Stimulated activated naive CD4-positive, alpha-beta T cell treated with Interleukin-2 at 50 U/mL for 16 hours (primary cell): ENCODE measurements around the gene HS3ST2.
"Not testable (repeated sequence)": the region's sequence is repeated elsewhere in the genome, so short reads cannot be mapped to it uniquely, and the experiment has no call there.

Experiments used
- DNase-seq: peaks from one replicate; lab custom pipeline; 2025; lab: John Stamatoyannopoulos, UW

The HS3ST2 gene

DNA sequence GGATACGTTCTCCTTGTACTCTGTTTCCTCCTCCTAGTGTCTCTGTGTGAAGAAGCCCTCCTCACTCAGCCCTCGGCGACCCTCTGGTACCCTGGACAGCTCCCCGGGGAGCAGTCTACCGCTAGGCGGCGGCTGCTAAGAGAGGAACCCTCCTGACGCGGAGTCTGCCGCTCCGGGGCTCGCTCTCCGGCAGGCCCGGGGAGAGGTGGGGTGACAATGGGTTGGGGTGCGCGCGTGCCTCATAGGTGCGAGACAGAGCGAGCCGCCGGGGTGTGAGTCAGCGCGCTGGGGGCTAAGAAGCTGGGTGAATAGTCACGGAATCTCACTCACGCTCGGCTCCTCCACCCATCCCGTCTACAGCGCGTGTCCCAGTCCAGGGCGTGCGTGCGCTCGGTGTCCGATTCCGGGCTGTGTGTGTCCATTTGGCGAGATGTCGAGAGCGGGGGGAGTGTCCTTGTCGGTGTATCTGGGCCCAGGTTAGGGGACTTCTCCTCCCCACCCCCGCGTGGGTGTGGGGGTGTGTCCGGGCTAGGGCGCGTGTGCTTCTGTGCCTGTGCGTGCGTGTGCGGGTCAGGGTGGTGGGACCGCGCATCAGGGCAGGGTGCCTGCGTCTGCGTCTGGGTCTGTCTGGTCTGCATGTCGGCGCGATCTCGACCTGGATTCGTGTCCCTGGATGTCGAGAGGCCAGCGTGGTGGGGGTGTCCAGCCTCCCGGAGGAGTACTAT is 577 bp upstream of the HS3ST2 start:
- DNase-seq, result no peak

DNA sequence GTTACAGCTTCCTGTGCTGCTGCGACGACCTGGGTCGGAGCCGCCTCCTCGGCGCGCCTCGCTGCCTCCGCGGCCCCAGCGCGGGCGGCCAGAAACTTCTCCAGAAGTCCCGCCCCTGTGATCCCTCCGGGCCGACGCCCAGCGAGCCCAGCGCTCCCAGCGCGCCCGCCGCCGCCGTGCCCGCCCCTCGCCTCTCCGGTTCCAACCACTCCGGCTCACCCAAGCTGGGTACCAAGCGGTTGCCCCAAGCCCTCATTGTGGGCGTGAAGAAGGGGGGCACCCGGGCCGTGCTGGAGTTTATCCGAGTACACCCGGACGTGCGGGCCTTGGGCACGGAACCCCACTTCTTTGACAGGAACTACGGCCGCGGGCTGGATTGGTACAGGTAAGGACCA is 746 bp downstream of the HS3ST2 start:
- DNase-seq, result no peak

DNA sequence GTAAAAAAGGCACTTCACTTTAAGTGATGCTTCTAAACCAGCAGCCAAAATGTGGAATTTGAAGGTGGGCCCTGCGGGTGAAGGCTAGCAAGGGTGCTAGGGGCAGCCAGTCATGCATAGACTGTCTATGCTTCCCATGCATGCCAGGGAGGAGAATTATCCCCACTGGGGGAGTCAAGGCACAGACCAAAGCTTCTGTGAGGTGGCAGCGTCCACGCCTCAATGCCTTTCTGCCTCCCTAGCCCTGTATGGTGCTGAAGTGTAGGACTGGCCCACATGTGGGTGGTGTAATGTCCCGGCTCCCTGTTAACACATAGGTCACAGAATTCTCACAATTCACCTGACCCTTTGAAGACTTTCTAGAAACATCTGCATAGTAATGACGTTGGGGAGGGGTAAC is 1.9 kb downstream of the HS3ST2 start:
- DNase-seq, result no peak

DNA sequence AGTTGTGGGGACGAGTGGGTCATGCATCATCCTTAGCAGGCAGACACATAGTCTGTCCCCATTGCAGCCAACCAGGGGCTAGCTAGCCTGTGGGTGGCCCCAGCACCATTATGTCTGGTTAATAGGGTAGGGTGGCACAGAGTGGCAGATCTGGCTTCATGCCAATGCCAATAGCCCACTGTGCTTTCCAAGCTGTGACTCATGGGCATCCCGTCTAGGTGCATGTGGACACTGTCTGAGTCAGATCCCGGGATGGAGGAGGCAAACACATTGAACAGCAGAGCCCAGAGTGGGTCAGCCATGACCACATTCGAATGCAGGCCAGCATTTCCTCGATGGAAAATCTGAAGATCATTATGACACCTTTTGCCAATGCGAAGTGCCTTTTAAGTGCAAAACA is 2.5 kb downstream of the HS3ST2 start:
- DNase-seq, result no peak

DNA sequence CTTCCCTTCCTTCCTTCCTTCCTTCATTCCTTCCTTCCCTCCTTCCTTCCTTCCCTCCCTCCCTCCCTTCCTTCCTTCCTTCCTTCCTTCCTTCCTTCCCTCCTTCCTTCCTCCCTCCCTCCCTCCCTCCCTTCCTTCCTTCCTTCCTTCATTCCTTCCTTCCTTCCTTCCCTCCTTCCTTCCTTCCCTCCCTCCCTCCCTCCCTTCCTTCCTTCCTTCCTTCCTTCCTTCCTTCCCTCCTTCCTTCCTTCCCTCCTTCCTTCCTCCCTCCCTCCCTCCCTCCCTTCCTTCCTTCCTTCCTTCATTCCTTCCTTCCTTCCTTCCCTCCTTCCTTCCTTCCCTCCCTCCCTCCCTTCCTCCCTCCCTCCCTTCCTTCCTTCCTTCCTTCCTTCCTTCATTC is 4.8 kb downstream of the HS3ST2 start:
- not testable (repeated sequence) for DNase-seq

DNA sequence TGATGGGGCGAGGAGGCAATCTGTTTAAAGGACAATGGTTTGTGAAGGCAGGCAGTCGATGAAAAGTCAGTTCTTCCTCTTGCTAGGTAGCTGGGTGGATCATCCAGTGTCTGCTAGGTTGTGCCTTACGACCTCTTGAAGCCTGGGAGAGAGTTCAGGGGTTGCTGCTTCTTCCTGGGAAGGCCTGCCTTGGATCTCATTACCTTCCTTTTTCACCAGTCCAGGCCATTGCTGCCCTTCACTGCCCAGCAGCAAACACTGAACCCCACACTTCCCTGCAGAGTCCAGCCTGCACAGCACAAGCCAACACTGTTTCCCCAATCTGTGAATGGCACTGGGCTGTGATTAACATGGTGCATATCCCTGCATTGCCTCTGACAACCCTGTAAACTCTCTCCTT is 24.7 kb downstream of the HS3ST2 start:
- DNase-seq, result no peak

DNA sequence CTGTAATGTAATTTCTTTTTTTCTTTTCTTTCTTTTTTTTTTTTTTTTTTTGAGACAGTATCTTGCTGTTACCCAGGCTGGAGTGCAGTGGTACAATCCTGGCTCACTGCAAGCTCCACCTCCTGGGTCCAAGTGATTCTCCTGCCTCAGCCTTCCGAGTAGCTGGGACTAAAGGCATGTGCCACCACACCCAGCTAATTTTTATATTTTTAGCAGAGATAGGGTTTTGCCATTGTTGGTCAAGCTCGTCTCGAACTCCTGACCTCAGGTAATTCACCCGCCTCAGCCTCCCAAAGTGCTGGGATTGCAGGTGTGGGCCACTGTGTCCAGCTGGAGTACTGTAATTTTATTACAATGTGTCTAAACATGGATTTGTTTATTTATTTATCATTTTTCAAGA is 28.1 kb downstream of the HS3ST2 start:
- not testable (repeated sequence) for DNase-seq

DNA sequence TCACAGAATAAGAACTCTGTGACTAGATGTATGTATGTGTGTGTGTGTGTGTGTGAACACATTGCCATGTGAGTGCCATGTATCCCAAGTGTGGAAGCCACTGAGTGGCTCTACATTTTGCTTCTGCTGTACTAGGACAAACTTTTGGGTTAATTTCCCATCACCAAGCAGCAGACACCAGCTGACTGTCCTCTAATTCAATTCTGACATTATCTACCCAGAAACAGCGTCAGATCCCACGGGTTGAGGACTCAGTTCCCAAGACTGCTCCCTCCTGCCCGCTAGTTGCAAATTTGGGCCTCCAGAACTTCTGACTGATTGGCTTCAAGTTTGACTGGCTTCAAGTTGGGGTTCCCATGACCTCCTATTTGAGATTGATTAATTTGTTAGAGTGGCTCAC is 29.2 kb downstream of the HS3ST2 start:
- no peak for DNase-seq

DNA sequence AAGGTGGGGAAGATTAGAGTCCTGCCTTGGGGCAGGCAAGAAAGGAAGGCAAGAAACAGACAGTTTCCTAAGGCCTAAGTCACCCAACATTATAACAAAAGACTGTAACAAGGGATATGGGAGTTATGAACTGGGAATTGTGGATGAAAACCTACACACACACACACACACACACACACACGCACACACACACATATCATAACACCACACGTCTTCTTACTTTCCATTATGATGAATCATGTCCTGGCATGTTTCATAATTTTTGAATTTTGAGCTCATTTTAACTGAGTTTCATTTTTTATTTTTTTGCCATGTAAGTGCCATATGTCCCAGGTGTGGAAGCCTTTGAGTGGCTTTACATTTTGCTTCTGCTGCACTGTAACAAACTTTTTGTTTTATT is 29.9 kb downstream of the HS3ST2 start:
- no peak for DNase-seq

DNA sequence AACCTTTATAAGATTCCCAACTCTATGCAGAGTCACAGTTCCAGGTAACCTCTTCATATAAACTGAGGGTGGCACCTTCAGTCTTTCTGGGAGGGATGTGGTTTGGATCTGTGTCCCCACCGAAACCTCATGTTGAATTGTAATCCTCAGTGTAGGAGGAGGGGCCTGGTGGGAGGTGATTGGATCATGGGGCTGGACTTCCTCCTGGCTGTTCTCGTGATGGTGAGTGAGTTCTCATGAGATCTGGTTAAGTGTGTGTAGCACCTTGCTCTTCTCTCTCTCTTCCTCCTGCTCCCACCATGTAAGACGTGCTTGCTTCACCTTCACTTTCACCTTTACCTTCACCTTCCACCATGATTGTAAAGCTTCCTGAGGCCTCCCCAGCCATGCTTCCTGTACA is 30.5 kb downstream of the HS3ST2 start:
- DNase-seq, result no peak

DNA sequence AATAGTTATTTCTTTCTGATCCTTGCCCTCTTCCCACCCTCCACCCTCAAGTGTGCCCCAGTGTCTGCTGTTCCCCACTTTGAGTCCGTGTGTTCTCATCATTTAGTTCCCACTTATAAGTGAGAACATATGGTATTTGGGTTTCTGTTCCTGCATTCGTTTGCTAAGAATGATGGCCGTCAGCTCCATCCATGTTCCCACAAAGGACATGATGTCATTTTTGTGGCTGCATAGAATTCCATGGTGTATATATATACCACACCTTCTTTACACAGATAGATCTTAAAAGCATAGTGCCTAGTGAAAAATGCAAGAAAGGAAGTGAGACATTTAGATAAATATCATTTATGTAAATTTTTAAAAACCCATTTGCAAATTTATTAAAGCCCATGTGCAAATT is 33.1 kb downstream of the HS3ST2 start:
- no peak for DNase-seq

DNA sequence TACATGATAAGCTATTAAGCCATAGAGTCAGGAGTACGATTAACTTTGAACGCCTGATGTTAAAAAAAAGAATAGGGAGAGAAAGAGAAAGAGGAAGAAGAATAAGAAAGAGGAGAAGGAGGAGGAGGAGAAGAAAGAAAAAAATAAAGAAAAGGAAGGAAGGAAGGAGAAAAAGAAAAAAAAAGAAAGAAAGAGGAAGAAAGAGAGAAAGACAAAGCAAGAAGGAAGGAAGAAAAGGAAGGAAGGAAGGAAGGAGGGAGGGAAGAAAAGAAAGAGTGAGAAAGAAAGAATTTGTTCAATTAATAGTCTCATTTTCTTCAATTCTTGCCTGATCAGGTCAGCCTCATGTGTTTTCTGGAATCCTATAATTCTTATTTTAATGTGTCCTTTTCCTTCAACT is 33.7 kb downstream of the HS3ST2 start:
- DNase-seq, result no peak

DNA sequence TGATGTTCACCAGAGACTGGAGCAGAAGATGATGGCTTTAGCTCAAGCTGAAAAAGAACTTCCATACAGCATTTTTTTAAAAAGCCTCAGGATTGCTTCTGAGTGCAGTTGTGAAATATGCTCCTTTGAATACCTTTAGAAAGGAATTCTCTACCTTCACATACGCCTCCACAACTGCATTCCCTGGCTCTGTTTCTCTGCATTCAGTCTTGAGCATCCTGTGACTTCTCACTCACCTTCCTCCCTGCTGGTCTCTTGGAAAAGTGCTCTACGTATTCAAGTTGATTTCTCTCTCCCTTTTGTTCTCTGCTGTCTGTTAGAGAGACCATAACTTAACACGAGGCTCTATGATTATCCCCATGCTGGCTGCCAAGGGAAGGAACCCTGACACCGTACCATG is 34.5 kb downstream of the HS3ST2 start:
- no peak for DNase-seq

DNA sequence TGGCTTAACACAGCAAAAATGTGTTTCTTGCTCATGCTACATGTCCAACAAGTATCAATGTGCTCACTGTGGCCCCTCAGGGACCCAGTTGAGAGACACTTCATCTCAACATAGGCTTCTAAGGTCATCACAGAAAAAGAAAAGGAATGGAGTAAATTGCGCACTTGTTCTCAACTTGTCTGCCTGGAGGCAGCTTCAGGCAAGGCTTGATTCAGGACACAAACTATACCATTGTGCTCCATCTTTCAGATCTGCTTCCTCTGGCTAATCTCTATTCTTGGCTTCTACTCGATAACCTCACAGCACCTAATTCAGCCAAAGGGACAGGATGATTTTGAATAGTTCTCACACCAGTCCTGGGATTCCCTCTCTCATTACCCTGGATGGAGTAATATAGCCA is 35.6 kb downstream of the HS3ST2 start:
- DNase-seq, result no peak

DNA sequence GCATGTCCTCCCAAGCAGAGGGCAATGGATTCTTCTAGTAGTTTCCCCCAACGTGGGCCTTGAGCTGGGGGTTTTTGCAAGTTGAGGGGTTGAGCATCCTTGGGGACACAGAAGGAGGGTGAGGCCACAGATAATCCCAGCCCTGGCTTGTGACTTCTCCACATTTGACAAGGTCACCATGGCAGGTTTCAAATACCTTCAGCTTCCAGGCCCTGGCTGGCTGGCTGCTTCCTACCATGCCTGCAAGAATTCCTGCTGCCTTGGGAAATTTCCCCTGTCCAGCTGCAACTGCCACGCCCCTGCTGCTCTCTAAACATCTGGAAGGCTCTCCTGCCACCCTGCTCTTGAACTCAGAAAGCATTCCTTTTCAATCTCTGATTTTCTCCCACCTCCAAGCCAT is 41.3 kb downstream of the HS3ST2 start:
- DNase-seq, result no peak

DNA sequence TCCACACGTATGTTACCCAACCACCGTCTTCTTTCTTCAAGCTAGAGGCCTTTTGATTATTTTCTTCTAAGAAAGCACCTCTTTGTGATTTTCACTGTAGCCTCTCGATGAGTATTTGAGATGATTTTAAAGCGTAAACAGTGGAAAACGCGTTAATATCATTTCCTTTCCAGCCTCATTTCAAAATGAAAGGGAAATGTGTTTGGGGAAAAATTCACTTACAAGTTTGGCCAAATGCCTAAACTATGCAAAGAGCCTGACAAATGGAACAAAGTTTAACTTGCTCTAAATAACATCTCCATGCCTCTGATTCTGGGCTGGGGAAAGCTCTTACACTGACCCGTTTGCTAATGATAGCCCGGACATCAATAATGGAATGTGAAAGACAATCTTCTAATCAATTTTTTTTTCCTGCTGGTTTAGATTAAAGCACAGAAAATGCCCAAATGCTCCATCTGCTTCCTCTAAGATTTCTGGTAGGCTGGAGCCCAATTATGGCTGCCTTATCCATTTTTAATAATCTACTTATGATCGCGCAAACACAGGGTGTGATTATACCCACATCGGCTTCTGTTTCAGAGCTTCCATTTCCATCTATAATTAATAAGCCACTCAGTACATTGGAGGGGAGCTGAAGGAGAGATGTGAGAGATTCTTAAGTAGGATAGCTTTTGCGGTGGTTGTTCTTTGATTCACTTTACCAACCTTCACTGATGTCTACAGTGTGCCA is 43.5 kb downstream of the HS3ST2 start:
- DNase-seq, result no peak

DNA sequence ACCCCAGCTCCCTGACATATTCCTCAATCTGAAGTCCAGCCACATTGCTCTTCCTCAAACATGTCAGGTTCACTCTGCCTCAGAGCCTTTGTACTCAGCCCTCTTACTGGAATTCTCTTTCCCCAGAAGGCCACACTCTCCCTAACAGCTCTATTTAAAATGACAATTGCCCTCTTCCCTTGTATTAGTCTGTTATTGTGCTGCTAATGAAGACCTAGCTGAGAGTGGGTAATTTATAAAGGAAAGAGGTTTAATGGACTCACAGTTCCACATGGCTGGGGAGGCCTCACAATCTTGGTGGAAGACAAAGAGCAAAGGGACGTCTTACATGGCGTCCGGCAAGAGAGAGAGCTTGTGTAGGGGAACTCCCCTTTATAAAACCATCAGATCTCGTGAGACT is 46.0 kb downstream of the HS3ST2 start:
- no peak for DNase-seq

DNA sequence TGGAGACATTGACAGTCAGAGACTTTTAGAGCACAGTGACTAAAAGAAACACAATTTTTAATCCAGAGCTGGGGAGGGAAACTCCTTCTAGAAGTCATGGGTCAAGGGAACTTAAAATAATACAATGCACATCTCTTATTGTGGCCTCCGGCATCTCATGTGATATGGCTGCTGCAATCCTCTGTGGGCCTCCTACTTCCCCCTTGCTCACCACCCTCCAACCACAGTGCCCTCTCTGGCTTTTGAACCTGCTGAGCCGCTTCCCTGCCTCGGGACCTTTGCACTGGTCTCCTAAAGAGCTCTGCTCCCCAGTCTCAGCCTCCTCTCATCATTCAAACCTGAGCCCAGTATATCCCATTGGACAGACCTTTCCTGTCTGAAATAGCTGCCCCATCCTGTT is 47.6 kb downstream of the HS3ST2 start:
- DNase-seq, result no peak

DNA sequence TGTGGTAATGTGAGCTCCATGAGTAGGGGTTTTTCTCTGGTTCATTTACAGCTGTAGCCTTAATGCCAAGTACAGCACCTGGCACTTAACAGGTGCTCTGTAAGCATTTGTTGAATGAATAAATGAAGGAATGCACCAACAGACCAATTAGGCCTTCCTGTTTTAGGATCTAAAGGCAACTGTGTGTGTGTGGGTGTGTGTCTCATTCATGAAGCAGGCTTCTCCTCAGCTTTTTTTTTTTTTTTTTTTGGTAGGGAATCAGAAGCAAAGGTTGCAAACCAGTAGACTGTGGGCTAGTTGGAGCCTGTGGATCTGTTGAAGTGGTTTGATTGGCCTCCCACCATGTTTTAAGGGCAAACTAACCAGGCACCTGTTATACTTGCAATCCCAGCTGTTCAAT is 48.1 kb downstream of the HS3ST2 start:
- no peak for DNase-seq

DNA sequence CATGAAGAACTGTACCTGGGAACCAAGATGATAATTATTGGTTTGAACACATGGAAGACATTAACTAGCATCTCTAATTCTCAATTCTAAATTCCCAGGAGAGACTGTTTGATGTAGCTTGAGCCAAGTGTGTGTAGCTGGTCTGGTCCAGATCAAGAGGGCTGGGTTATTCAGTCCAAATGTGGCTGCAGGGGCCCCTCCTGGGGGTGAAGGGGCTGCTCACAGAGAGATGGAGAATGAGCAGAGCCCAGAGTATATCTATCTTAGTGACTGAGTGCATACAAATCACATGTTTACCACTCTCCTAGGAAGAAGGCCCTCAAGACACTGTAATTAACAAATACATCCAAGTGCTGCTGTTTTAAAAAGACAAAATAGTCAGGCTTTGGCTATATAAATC is 50.4 kb downstream of the HS3ST2 start:
- DNase-seq, result no peak

DNA sequence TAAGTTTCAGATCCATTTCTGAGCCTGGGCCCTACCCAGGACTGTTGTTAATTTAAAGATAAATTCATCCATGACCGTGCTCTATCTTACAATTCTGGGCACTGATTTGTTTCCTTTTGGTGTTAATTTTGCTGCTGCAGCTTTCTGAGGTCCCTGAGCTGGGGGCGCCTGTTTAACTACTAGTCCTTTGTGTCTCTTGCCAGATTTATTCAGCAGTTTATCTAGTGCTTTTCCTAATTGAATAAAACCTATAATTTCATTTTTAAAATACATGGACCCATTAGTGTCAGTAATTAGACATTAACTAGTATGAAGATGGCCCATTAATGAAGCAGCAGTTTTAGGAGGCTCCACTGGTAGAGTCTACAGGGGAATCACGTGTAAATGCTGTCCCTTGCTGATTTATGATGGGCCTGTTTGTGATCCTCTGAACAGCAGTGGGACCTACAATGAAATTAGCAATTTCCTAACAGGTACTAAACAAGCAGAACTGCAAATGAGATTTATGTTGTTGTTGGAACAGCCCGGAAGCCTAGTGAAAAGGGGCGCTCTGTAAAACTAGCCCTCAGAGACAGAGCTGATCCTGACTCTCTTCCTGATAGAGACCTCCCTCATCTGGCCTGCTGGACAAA is 54.7 kb downstream of the HS3ST2 start:
- DNase-seq, result no peak

DNA sequence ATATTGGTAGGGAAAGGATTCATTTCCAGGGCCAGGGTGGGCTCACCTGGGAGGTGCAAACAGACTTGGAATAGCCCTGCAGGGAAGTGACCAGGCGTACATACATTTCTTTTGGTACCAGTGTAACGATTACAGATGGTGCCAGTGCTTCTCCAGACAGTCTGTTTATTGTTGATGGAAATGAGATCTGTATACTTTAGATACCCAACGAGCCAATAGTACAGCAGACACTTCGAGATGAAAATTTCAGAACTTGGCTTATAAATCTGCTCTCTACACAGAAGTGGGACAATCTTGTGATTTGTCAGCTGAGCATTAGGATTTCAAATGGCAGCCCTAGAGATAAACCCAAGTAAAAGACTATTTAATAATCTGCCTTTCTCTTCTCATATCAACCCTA is 57.9 kb downstream of the HS3ST2 start:
- DNase-seq, result no peak

DNA sequence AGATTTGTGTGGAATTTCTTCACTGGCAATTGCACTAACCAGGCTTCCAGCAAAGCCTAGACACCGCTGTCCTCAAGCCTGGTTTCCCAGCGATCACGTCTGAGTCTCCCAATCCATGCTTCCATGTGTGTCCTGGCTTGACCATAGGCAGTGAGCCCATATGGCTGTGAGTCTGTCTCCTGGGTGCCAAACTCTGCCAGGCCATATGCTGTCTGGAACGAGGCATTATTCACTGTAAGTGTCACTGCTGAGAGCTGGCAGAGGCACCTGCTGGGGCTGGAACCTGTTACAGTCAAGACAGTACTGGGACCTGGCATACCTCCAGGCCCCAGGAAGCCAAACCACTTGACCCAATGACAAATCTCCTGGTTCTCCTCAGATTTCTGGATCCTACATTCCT is 60.4 kb downstream of the HS3ST2 start:
- DNase-seq, result no peak

DNA sequence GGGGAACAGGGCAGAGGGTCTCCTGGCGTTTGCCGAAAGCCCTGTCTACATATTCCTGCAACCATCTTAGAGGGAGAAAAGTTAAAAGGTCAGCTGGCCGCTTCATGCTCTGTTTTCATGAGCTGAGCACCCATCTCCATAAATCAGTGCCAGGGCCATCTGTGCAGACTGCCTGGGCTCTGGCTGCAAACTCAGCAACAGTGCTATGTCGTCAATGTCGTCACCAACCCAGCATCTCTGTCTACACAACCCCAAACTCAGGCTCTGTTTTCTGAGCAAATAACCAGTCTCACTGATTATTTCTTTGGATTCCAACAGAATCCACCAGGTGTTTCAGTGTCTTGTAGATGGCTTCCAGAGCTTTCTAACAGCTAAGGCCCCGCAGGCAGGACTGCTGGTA is 65.0 kb downstream of the HS3ST2 start:
- no peak for DNase-seq
